Measurements from ENCODE around the gene MRRF. TPM values are rescaled to one million over a fixed set of nuclear protein-coding genes. Genes with fewer than 3 reads are reported as not detected.

MRRF gene
- total RNA-seq, 1 donor from 2014 or later: 44.4 TPM

GRCh38 chr9:122372856-122373845 lies 108.5 kb downstream of the MRRF start:
- Histone ChIP-seq H3K27me3 (peaks cover 53% of the 10 kb centered on the region), H3K4me2 (no peak overlapping the region), H3K36me3 (no peaks in the 10 kb centered on the region), H3F3A (ENCODE audit: low read depth) (peaks cover 6% of the 10 kb centered on the region), H4K20me1 (ENCODE audit: low read depth) (no peaks in the 10 kb centered on the region), H3K4me3 (no peak overlapping the region), H3K79me2 (ENCODE audit: low read depth) (no peaks in the 10 kb centered on the region), H2AFZ (replicated peaks) (no peak overlapping the region), H3K4me1 (peaks cover 24% of the 10 kb centered on the region), H3K9me3 (ENCODE audit: low read depth) (no peaks in the 10 kb centered on the region), H3K27ac (no peak overlapping the region), H3K9ac (no peak overlapping the region)
- Mint-ChIP-seq H3K27me3 (ENCODE audit: insufficient read depth, low read depth) (peaks cover 25% of the 10 kb centered on the region), H3K9me3 (peaks cover 7% of the 10 kb centered on the region), H3K36me3 (no peaks in the 10 kb centered on the region), H3K4me3 (no peak overlapping the region), H3K4me1 (peaks cover 36% of the 10 kb centered on the region), H3K27ac (peak overlapping the region; percentile 22)
- TF ChIP-seq CTCF (IDR thresholded peaks at IDR 0.05) (no peak), EZH2 (IDR thresholded peaks at IDR 0.05) (no peak), EZH2phosphoT487 (IDR thresholded peaks at IDR 0.05) (no peak)
- DNase-seq (ENCODE audit: low spot score): no peak

- no peak overlapping the region for H3K4me3 ChIP-seq
Measured at GRCh38 chr9:122374885-122375420, 110.3 kb downstream of the MRRF start.

GRCh38 chr9:122376796-122377195 lies 112.1 kb downstream of the MRRF start:
- no peaks in the 10 kb centered on the region for H4K20me1 ChIP-seq (ENCODE audit: low read depth)
- peaks cover 26% of the 10 kb centered on the region for H3K27me3 ChIP-seq
- no peaks in the 10 kb centered on the region for H3K36me3 Mint-ChIP-seq
- no peak overlapping the region for H3K4me3 ChIP-seq
- DNase-seq (ENCODE audit: low spot score): no peak
- no peak overlapping the region for H3K9ac ChIP-seq
- peaks cover 8% of the 10 kb centered on the region for H3K9me3 Mint-ChIP-seq
- no peaks in the 10 kb centered on the region for H3K9me3 ChIP-seq (ENCODE audit: low read depth)
- no peaks in the 10 kb centered on the region for H3K79me2 ChIP-seq (ENCODE audit: low read depth)
- H3K4me1 Mint-ChIP-seq: peaks cover 33% of the 10 kb centered on the region
- TF ChIP-seq EZH2phosphoT487 (IDR thresholded peaks at IDR 0.05): no peak
- no peak for TF ChIP-seq EZH2 (IDR thresholded peaks at IDR 0.05)
- no peak for TF ChIP-seq CTCF (IDR thresholded peaks at IDR 0.05)
- H3K27ac Mint-ChIP-seq: peak overlapping the region; percentile 97
- H3K27me3 Mint-ChIP-seq (ENCODE audit: insufficient read depth, low read depth): peaks cover 18% of the 10 kb centered on the region
- H3K4me1 ChIP-seq: peaks cover 24% of the 10 kb centered on the region
- H3K4me3 Mint-ChIP-seq: no peak overlapping the region
- peaks cover 6% of the 10 kb centered on the region for H3F3A ChIP-seq (ENCODE audit: low read depth)
- H3K27ac ChIP-seq: no peak overlapping the region
- peak overlapping the region; percentile 54 for H3K4me2 ChIP-seq
- no peaks in the 10 kb centered on the region for H3K36me3 ChIP-seq
- H2AFZ ChIP-seq (replicated peaks): peak overlapping the region; percentile 22

More at GRCh38 chr9:122374885-122375420, 110.3 kb downstream of the MRRF start:
- DNase-seq (ENCODE audit: low spot score): peak; percentile 51
- Histone ChIP-seq H3K79me2 (ENCODE audit: low read depth) (no peaks in the 10 kb centered on the region), H3F3A (ENCODE audit: low read depth) (peaks cover 6% of the 10 kb centered on the region), H2AFZ (replicated peaks) (peak overlapping the region; percentile 61), H3K4me1 (peaks cover 24% of the 10 kb centered on the region), H3K27ac (no peak overlapping the region), H3K9me3 (ENCODE audit: low read depth) (no peaks in the 10 kb centered on the region), H3K9ac (no peak overlapping the region), H4K20me1 (ENCODE audit: low read depth) (no peaks in the 10 kb centered on the region), H3K4me2 (peak overlapping the region; percentile 54), H3K36me3 (no peaks in the 10 kb centered on the region), H3K27me3 (peaks cover 45% of the 10 kb centered on the region)
- peaks cover 22% of the 10 kb centered on the region for H3K27me3 Mint-ChIP-seq (ENCODE audit: insufficient read depth, low read depth)
- no peak for TF ChIP-seq EZH2 (IDR thresholded peaks at IDR 0.05)
- no peak for TF ChIP-seq EZH2phosphoT487 (IDR thresholded peaks at IDR 0.05)
- no peak for TF ChIP-seq CTCF (IDR thresholded peaks at IDR 0.05)
- peak overlapping the region; percentile 15 for H3K4me3 Mint-ChIP-seq
- H3K36me3 Mint-ChIP-seq: no peaks in the 10 kb centered on the region
- H3K27ac Mint-ChIP-seq: peak overlapping the region; percentile 82
- H3K9me3 Mint-ChIP-seq: peaks cover 8% of the 10 kb centered on the region
- peaks cover 36% of the 10 kb centered on the region for H3K4me1 Mint-ChIP-seq
